ENCODE measurements around the gene PKN2. TPM values are rescaled to one million over a fixed set of nuclear protein-coding genes. Genes with fewer than 3 reads are reported as not detected.
"Not testable (repeated sequence)": the region's sequence is repeated elsewhere in the genome, so short reads cannot be mapped to it uniquely, and the experiment has no call there.

Gene PKN2
- total RNA-seq, 1 experiment from 2014 or later = 17.5 TPM

GRCh38 chr1:88678405-88678804 lies 5.7 kb upstream of the PKN2 start:
- no peak for DNase-seq (ENCODE audit: low read depth)

GRCh38 chr1:88680471-88680870 lies 3.6 kb upstream of the PKN2 start:
- DNase-seq (ENCODE audit: low read depth) = no peak

- no peak for DNase-seq (ENCODE audit: low read depth)
These were observed 3.0 kb upstream of the PKN2 start for GRCh38 chr1:88680911-88681622.

GRCh38 chr1:88684482-88685258 lies 597 bp downstream of the PKN2 start:
- peak; percentile 73 for DNase-seq (ENCODE audit: low read depth)

- DNase-seq (ENCODE audit: low read depth) = no peak
These were observed 1.2 kb downstream of the PKN2 start for GRCh38 chr1:88685259-88685620.

GRCh38 chr1:88691540-88691939 lies 7.5 kb downstream of the PKN2 start:
- no peak for DNase-seq (ENCODE audit: low read depth)

- DNase-seq (ENCODE audit: low read depth) = no peak
These were observed 11.7 kb downstream of the PKN2 start for GRCh38 chr1:88695781-88696180.

GRCh38 chr1:88697503-88697902 lies 13.4 kb downstream of the PKN2 start:
- no peak for DNase-seq (ENCODE audit: low read depth)

GRCh38 chr1:88698140-88698539 lies 14.1 kb downstream of the PKN2 start:
- DNase-seq (ENCODE audit: low read depth) = no peak

- no peak for DNase-seq (ENCODE audit: low read depth)
These were observed 14.7 kb downstream of the PKN2 start for GRCh38 chr1:88698764-88699163.

- no peak for DNase-seq (ENCODE audit: low read depth)
These were observed 16.4 kb downstream of the PKN2 start for GRCh38 chr1:88700425-88701013.

- DNase-seq (ENCODE audit: low read depth) = no peak
These were observed 17.2 kb downstream of the PKN2 start for GRCh38 chr1:88701275-88701674.

- not testable (repeated sequence) for DNase-seq (ENCODE audit: low read depth)
These were observed 17.7 kb downstream of the PKN2 start for GRCh38 chr1:88701793-88702192.

- no peak for DNase-seq (ENCODE audit: low read depth)
These were observed 23.9 kb downstream of the PKN2 start for GRCh38 chr1:88708011-88708410.

- not testable (repeated sequence) for DNase-seq (ENCODE audit: low read depth)
These were observed 28.8 kb downstream of the PKN2 start for GRCh38 chr1:88712907-88713306.

GRCh38 chr1:88716571-88716970 lies 32.5 kb downstream of the PKN2 start:
- not testable (repeated sequence) for DNase-seq (ENCODE audit: low read depth)

GRCh38 chr1:88722492-88722891 lies 38.4 kb downstream of the PKN2 start:
- DNase-seq (ENCODE audit: low read depth) = no peak

GRCh38 chr1:88726697-88727096 lies 42.6 kb downstream of the PKN2 start:
- no peak for DNase-seq (ENCODE audit: low read depth)

GRCh38 chr1:88727205-88727604 lies 43.1 kb downstream of the PKN2 start:
- DNase-seq (ENCODE audit: low read depth) = no peak

GRCh38 chr1:88729297-88729696 lies 45.2 kb downstream of the PKN2 start:
- DNase-seq (ENCODE audit: low read depth) = no peak

GRCh38 chr1:88730132-88730675 lies 46.1 kb downstream of the PKN2 start:
- DNase-seq (ENCODE audit: low read depth) = no peak

- DNase-seq (ENCODE audit: low read depth) = no peak
These were observed 46.9 kb downstream of the PKN2 start for GRCh38 chr1:88730995-88731394.

Measured in HT1080 (cell line).